Inflammatory macrophage treated with lipopolysaccharide for 1 hour (primary cell): Measurements from ENCODE around the gene NBEAL1.
A peak's percentile ranks its signal among the peaks of the same experiment; 100 is the strongest.
"Not testable (repeated sequence)": the region's sequence is repeated elsewhere in the genome, so short reads cannot be mapped to it uniquely, and the experiment has no call there.

ENCODE experiments used
- DNase-seq, 2 donors: peaks; one replicate each; pipeline ENCODE4 v3.0.0-alpha.2; 2020 to 2022

The NBEAL1 gene

GRCh38 chr2:203122317-203122986 is 107.8 kb downstream of the NBEAL1 start:
- DNase-seq: peak in 1 of 2 donors; percentile 32

DNA sequence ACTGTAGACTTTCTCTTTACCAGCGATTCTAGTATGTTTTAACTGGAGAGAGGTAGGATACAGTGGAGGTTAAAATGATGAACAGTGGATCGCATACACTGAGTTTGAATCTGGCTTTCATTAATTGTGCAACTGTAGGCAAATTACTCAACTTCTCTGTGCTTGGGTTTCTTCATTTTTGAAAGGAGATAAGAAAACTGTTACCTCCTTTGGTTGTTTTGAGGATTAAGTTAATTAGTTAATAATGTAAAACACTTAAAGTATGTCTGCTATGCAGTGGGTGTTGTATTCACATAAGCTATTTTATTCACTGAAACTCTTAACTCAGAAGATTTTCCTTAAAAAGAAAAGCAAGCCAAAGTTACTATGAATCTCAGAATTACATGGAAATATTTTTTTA is 112.3 kb downstream of the NBEAL1 start:
- DNase-seq: no peak

DNA sequence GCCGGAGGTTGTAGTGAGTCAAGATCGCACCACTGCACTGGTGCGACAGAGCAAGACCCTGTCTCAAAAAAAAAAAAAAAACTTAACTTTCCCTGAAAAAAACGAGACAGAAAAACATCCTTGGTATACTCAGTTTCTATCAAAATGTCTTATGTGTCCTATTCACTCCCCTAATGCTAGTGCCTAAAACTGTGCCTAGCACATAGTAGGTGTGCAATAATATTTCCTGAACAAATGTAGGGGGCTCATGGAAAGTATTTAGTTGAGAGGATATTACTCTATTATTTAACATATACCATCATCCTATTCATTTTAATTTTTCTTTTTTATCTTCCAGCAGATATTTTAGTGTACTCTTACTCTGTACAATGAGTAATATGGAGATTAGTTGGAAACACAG is 120.4 kb downstream of the NBEAL1 start:
- DNase-seq: no peak

- DNase-seq: no peak
Measured at GRCh38 chr2:203143391-203143790, 128.7 kb downstream of the NBEAL1 start.

GRCh38 chr2:203149194-203149593 is 134.5 kb downstream of the NBEAL1 start:
- no peak for DNase-seq

GRCh38 chr2:203155406-203155805 is 140.7 kb downstream of the NBEAL1 start:
- DNase-seq: no peak

DNA sequence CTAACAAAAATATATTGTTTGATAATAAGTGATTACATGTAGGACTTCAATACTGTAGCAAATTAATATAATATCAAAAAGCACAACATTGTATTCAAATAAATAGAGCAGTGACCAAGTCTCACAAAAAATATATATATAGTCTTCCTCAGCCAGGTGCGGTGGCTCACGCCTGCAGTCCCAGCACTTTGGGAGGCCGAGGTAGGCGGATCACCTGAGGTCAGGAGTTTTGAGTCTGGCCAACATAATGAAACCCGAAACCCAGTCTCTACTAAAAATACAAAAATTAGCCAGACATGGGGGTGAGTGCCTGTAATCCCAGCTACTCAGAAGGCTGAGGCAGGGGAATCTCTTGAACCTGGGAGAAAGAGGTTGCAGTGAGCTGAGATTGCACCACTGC is 148.0 kb downstream of the NBEAL1 start:
- DNase-seq: not testable (repeated sequence)

DNA sequence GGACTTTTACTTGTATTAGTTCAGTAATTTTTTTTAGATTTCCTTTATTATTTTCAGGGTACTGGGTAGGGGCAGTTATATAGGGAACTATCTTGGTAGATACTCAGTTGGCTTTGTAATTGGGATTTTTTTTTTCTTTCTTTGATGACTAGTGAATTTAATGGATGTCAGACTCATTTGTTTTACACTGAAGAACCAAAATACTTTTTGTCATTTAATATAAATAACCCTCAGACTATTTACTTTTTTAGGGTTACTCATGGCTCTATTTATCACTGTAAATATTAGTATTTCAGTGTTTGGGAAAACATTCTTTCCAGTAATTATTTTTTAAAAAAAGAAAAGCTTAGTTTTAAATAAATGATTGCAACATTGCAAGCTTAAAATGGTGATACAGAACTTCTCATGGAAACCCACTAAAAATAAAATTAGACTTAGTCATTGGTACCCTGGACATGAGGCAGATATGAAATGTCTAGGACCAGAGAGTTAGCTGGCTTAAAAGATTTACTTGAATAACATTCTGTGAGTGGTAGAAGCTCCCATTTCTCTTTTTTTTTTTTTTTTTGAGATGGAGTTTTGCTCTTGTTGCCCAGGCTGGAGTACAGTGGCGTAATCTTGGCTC is 149.7 kb downstream of the NBEAL1 start:
- no peak for DNase-seq

DNA sequence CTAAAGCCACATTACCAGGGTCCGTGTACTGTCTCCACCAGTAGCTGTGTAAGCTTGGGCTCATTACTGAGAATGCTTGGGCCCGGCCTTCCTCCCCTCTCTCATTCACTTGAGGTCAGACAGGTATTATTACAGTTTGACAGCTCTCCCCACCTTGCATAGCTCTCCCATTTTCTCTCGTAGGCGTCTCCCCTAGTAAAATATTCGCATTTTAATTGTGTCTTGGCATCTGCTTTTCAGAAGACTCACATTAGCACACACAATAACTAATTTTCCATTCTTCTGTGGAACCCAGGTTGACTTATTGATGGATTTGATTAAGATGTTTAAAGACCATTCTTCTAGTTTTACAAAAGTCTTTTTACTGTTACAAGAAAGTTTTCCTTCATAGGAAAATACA is 153.1 kb downstream of the NBEAL1 start:
- no peak for DNase-seq

DNA sequence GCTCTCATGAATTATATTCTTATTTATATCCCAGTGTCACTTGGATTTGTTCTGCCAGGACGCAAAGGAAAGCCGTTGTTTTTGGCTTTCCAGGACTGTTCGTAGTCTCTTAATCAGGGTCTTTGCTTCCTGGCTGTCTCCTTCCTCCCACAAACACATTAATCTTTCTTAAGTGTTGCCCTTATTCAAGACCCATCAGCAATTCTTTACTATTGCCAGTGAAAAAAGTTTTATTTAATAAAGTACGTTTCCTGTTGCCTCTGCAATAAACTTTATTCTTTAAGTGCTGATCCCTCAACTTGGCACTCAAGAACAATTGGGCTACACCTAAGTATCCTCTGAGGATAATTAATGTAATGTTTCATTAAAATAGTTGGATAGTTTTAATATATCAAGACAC is 155.8 kb downstream of the NBEAL1 start:
- DNase-seq: no peak

GRCh38 chr2:203175371-203175770 is 160.7 kb downstream of the NBEAL1 start:
- no peak for DNase-seq

DNA sequence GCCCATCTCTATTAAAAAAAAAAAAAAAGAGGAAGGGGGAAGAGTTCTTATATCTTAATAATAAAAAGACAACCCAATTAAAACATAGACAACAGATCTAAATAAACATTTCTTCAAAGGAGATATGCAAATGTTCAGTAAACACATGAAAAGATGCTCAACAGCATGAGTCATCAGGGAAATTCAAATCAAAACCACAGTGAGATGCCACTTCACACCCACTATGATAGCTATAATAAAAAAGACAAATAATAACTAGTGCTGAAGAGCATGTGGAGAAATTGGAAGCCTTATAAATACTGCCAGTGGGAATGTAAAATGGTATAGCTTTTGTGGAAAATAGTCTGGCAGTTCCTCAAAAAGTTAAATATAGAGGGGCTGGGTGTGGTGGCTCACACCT is 162.7 kb downstream of the NBEAL1 start:
- peak; percentile 7 to 11 for DNase-seq

DNA sequence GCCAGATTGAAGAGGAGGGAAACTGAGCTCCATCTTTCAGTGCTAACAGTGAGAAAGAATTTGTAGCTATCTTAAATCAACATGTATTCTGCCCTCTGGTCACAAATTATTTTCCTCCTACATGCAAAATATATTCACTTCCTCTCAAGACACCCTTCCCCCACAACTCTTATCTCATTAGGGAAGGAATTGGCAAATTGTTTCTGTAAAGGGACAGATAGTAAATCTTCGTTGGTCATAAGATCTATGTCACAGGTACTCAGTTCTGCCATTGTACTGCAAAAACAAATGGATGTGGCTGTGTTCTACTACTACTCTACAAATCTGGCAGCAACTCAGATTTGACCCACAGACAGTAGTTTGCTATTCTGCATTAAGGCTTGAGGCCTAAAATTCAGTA is 171.2 kb downstream of the NBEAL1 start:
- DNase-seq: peak in 1 of 2 donors; percentile 2

- DNase-seq: not testable (repeated sequence)
Measured at GRCh38 chr2:203190547-203190946, 175.9 kb downstream of the NBEAL1 start.

DNA sequence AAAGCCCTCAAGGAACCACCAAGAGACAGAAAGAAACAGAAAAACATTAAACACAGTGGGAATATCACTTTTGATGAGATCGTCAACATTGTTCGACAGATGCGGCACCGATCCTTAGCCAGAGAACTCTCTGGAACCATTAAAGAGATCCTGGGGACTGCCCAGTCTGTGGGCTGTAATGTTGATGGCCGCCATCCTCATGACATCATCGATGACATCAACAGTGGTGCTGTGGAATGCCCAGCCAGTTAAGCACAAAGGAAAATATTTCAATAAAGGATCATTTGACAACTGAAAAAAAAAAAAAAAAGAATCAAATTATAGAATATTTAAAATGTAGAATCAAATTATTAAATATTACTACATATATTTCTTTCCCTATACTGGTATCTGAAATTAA is 176.4 kb downstream of the NBEAL1 start:
- DNase-seq: not testable (repeated sequence)

DNA sequence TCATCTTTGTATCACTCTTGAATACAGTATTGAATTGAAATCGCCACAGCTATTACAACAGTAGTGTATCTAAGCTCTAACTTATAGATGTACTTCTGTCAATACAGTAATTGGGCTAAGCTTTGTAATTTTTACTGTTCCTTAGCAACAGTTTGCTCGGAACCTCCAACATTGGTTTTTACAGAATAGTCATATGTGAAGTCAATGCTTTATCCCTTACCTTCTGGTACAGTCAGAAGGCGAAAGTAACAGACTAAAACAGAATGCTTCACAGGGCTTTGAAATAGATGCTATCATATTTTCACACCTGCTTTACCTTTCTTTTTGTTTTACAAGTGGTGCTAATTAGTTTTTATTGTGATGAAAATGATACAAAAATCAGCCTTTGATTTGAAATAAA is 177.3 kb downstream of the NBEAL1 start:
- no peak for DNase-seq

- DNase-seq: no peak
Measured at GRCh38 chr2:203195331-203196036, 180.8 kb downstream of the NBEAL1 start.

DNA sequence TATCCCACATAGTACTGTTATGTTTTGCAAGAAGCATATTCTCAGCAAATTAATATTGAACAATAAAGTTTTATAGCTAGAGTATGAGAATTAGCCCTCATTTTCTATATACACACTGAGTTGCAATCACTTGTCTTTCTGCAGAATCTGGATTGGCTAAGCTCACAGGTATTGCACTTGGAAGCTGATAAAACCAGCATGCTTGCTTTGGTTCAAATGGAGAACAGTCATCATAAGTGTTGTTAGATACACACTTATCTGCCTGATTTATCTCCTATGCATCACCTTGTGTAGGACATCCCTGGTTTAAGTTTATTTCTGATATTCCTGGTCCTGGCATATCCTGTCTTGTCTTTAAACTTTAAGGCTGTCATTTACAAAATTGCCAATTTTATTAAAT is 186.2 kb downstream of the NBEAL1 start:
- no peak for DNase-seq

DNA sequence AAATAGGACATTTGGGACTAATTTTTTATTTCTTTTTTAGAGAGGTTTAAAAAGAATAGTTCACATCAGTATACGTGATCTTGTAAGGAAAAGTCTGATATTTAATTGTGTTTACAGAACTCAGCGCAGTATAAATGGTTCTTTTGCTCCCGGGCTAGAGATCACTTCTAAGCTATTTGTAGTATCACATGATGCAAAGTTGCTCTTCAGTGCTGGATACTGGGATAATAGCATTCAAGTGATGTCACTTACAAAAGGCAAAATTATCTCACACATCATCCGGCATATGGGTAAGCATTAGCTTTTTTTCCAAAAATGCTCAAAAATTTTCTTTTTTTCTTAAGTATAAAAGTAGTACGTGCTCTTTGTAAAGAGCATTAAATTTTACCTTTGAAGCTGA is 186.8 kb downstream of the NBEAL1 start:
- no peak for DNase-seq

- no peak for DNase-seq
Measured at GRCh38 chr2:203209538-203209937, 194.9 kb downstream of the NBEAL1 start.

GRCh38 chr2:203225423-203226039 is 210.9 kb downstream of the NBEAL1 start:
- DNase-seq: peak in 1 of 2 donors; percentile 20

- not testable (repeated sequence) for DNase-seq
Measured at GRCh38 chr2:203229674-203230073, 215.0 kb downstream of the NBEAL1 start.

DNA sequence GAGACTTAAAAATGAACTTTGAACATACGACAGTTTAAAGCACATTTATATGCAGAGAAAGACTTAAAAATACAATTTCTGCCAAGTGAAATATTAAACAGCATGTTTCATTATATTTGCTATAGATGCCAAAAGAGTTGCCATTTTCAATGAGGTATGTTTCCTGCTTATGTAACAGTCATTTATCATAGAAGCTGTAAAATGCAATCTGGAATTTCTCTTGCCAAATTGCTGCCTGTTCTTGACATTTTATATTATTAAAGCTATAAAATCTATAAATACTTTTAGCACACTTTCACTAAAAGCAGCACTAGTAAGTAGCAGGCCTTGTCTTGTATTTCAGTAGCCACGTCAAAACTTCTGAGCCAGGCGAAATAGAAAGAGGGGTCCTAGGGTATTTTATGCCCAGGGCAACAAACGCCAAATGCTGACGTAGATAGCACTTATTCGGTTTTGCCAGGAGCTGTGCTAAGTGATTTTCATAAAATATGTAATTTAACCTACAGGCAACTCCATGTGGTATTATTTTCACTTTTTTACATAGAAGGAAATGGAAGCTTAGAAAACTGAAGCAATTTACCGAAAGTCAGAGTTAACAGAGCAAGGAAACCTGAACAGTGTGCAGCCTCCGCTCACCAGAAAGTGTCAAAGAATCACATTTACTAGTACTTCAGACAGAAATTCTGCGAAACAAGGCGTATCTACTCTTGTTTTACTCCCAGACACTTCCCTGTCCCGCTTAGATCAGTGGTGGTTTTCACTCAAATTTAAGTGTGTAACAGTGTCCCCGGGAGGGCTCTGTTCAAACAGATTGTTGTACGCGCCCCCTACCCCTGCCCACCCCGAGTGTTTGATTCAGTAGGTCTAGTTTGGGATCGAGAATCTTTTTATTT is 222.9 kb downstream of the NBEAL1 start:
- DNase-seq: no peak
